Stimulated activated naive B cell treated with anti-CD40 and anti-IgM and Interleukin-4, amounts not matched to agents 10 μg/mL and 1 μg/mL and 100 μg/mL, for 72 hours (primary cell): ENCODE results near the gene C1QTNF7.

Experiments
- ATAC-seq, 2 donors: fragments of 150-1000 bp; cut with Tn5 transposase; replicated peaks; 2 replicates each; pipeline ENCODE4 v1.10.0; 2021; ENCODE audit warnings: moderate library complexity in 1 of 2
- DNase-seq: peaks from one replicate; pipeline ENCODE4 v3.0.0; 2021
- H3K27ac Mint-ChIP-seq: one replicate; pipeline ENCODE4 v1.8.0; 2022; ENCODE audit warnings: mild to moderate bottlenecking, mixed read lengths
- H3K27me3 Mint-ChIP-seq, 2 donors: one replicate each; pipeline ENCODE4 v1.8.0; 2022; ENCODE audit warnings: mixed read lengths in 2 of 2
- H3K36me3 Mint-ChIP-seq, 2 donors: one replicate each; pipeline ENCODE4 v1.8.0; 2022; ENCODE audit warnings: mixed read lengths in 2 of 2, mild to moderate bottlenecking in 1 of 2
- H3K4me1 Mint-ChIP-seq, 2 donors: one replicate each; pipeline ENCODE4 v1.8.0; 2022; ENCODE audit warnings: mixed read lengths in 2 of 2, mild to moderate bottlenecking in 1 of 2
- H3K4me3 Mint-ChIP-seq, 2 donors: one replicate each; pipeline ENCODE4 v1.8.0; 2022; ENCODE audit warnings: mild to moderate bottlenecking in 2 of 2, mixed read lengths in 2 of 2, moderate library complexity in 1 of 2
- H3K9me3 Mint-ChIP-seq, 2 donors: one replicate each; pipeline ENCODE4 v1.8.0; 2022; ENCODE audit warnings: mixed read lengths in 2 of 2, mild to moderate bottlenecking in 1 of 2

Gene C1QTNF7

GRCh38 chr4:15425520-15425919 lies 2.3 kb upstream of the C1QTNF7 start:
- H3K9me3 Mint-ChIP-seq, result no peaks in the 10 kb centered on the region
- no peaks in the 10 kb centered on the region for H3K36me3 Mint-ChIP-seq
- no peak for DNase-seq
- no peaks in the 10 kb centered on the region for H3K27me3 Mint-ChIP-seq
- H3K4me1 Mint-ChIP-seq, result peaks cover 8 to 16% of the 10 kb centered on the region in 2 donors
- ATAC-seq, result no peak
- H3K4me3 Mint-ChIP-seq, result no peak overlapping the region
- no peak overlapping the region for H3K27ac Mint-ChIP-seq

- Mint-ChIP-seq H3K27ac (no peak overlapping the region), H3K36me3 (no peaks in the 10 kb centered on the region), H3K4me3 (no peak overlapping the region), H3K4me1 (peaks cover 8 to 16% of the 10 kb centered on the region in 2 donors), H3K27me3 (no peaks in the 10 kb centered on the region), H3K9me3 (peaks cover 0 to 1% of the 10 kb centered on the region in 2 donors)
- ATAC-seq (no peak), DNase-seq (no peak)
Observed at GRCh38 chr4:15427161-15427560, 672 bp upstream of the C1QTNF7 start.

- H3K36me3 Mint-ChIP-seq, result no peaks in the 10 kb centered on the region
- no peak for DNase-seq
- no peak for ATAC-seq
- peaks cover 0 to 1% of the 10 kb centered on the region in 2 donors for H3K9me3 Mint-ChIP-seq
- no peak overlapping the region for H3K4me3 Mint-ChIP-seq
- peaks cover 6 to 10% of the 10 kb centered on the region in 2 donors for H3K4me1 Mint-ChIP-seq
- no peak overlapping the region for H3K27ac Mint-ChIP-seq
- H3K27me3 Mint-ChIP-seq, result no peaks in the 10 kb centered on the region
Observed at GRCh38 chr4:15428611-15429010, 778 bp downstream of the C1QTNF7 start.

GRCh38 chr4:15434091-15434490 lies 6.3 kb downstream of the C1QTNF7 start:
- H3K4me3 Mint-ChIP-seq, result no peak overlapping the region
- H3K36me3 Mint-ChIP-seq, result no peaks in the 10 kb centered on the region
- H3K27ac Mint-ChIP-seq, result no peak overlapping the region
- ATAC-seq, result no peak
- no peaks in the 10 kb centered on the region for H3K4me1 Mint-ChIP-seq
- DNase-seq, result no peak
- peaks cover 0 to 1% of the 10 kb centered on the region in 2 donors for H3K9me3 Mint-ChIP-seq
- no peaks in the 10 kb centered on the region for H3K27me3 Mint-ChIP-seq

GRCh38 chr4:15434676-15435075 lies 6.8 kb downstream of the C1QTNF7 start:
- Mint-ChIP-seq H3K36me3 (no peaks in the 10 kb centered on the region), H3K27ac (no peak overlapping the region), H3K4me1 (no peaks in the 10 kb centered on the region), H3K27me3 (no peaks in the 10 kb centered on the region), H3K9me3 (peaks cover 0 to 1% of the 10 kb centered on the region in 2 donors), H3K4me3 (no peak overlapping the region)
- ATAC-seq (no peak), DNase-seq (no peak)

- DNase-seq (no peak), ATAC-seq (no peak)
- no peaks in the 10 kb centered on the region for H3K36me3 Mint-ChIP-seq
- peaks cover 0 to 1% of the 10 kb centered on the region in 2 donors for H3K9me3 Mint-ChIP-seq
- no peaks in the 10 kb centered on the region for H3K27me3 Mint-ChIP-seq
- no peak overlapping the region for H3K27ac Mint-ChIP-seq
- H3K4me3 Mint-ChIP-seq, result no peak overlapping the region
- no peaks in the 10 kb centered on the region for H3K4me1 Mint-ChIP-seq
Observed at GRCh38 chr4:15436513-15436912, 8.7 kb downstream of the C1QTNF7 start.

GRCh38 chr4:15438939-15439524 lies 11.2 kb downstream of the C1QTNF7 start:
- H3K4me1 Mint-ChIP-seq, result no peaks in the 10 kb centered on the region
- DNase-seq, result no peak
- H3K4me3 Mint-ChIP-seq, result no peak overlapping the region
- no peak overlapping the region for H3K27ac Mint-ChIP-seq
- no peaks in the 10 kb centered on the region for H3K9me3 Mint-ChIP-seq
- H3K36me3 Mint-ChIP-seq, result no peaks in the 10 kb centered on the region
- no peaks in the 10 kb centered on the region for H3K27me3 Mint-ChIP-seq
- ATAC-seq, result no peak

GRCh38 chr4:15443371-15444160 lies 15.7 kb downstream of the C1QTNF7 start:
- no peak overlapping the region for H3K27ac Mint-ChIP-seq
- no peak for DNase-seq

GRCh38 chr4:15444276-15444675 lies 16.4 kb downstream of the C1QTNF7 start:
- Mint-ChIP-seq H3K9me3 (no peaks in the 10 kb centered on the region), H3K4me3 (no peak overlapping the region), H3K36me3 (no peaks in the 10 kb centered on the region), H3K4me1 (no peaks in the 10 kb centered on the region), H3K27me3 (no peaks in the 10 kb centered on the region), H3K27ac (no peak overlapping the region)
- ATAC-seq (no peak), DNase-seq (no peak)

More at GRCh38 chr4:15443371-15444160, 15.7 kb downstream of the C1QTNF7 start:
- no peaks in the 10 kb centered on the region for H3K9me3 Mint-ChIP-seq
- H3K4me3 Mint-ChIP-seq, result no peak overlapping the region
- no peaks in the 10 kb centered on the region for H3K27me3 Mint-ChIP-seq
- no peaks in the 10 kb centered on the region for H3K36me3 Mint-ChIP-seq
- ATAC-seq, result no peak
- H3K4me1 Mint-ChIP-seq, result no peaks in the 10 kb centered on the region

- H3K36me3 Mint-ChIP-seq, result no peaks in the 10 kb centered on the region
- H3K9me3 Mint-ChIP-seq, result no peaks in the 10 kb centered on the region
- no peak overlapping the region for H3K4me3 Mint-ChIP-seq
- DNase-seq, result no peak
- no peak overlapping the region for H3K27ac Mint-ChIP-seq
- peaks cover 0 to 7% of the 10 kb centered on the region in 2 donors for H3K4me1 Mint-ChIP-seq
- peaks cover 0 to 4% of the 10 kb centered on the region in 2 donors for H3K27me3 Mint-ChIP-seq
- no peak for ATAC-seq
Observed at GRCh38 chr4:15444879-15445547, 17.2 kb downstream of the C1QTNF7 start.

GRCh38 chr4:15451181-15451865 lies 23.5 kb downstream of the C1QTNF7 start:
- H3K27ac Mint-ChIP-seq, result no peak overlapping the region
- ATAC-seq (no peak), DNase-seq (no peak)
- H3K4me3 Mint-ChIP-seq, result no peak overlapping the region
- H3K4me1 Mint-ChIP-seq, result peaks cover 2 to 24% of the 10 kb centered on the region in 2 donors
- peaks cover 0 to 4% of the 10 kb centered on the region in 2 donors for H3K27me3 Mint-ChIP-seq
- no peaks in the 10 kb centered on the region for H3K9me3 Mint-ChIP-seq
- no peaks in the 10 kb centered on the region for H3K36me3 Mint-ChIP-seq

GRCh38 chr4:15451866-15452765 lies 24.3 kb downstream of the C1QTNF7 start:
- Mint-ChIP-seq H3K4me1 (peaks cover 6 to 32% of the 10 kb centered on the region in 2 donors), H3K9me3 (no peaks in the 10 kb centered on the region), H3K27me3 (peaks cover 0 to 4% of the 10 kb centered on the region in 2 donors), H3K4me3 (no peak overlapping the region), H3K27ac (no peak overlapping the region), H3K36me3 (no peaks in the 10 kb centered on the region)
- DNase-seq (no peak), ATAC-seq (no peak)

GRCh38 chr4:15455290-15455689 lies 27.5 kb downstream of the C1QTNF7 start:
- Mint-ChIP-seq H3K27ac (no peak overlapping the region), H3K9me3 (no peaks in the 10 kb centered on the region), H3K4me1 (peaks cover 10 to 30% of the 10 kb centered on the region in 2 donors), H3K4me3 (no peak overlapping the region), H3K27me3 (no peaks in the 10 kb centered on the region), H3K36me3 (no peaks in the 10 kb centered on the region)
- DNase-seq (no peak), ATAC-seq (no peak)
